Endothelial cell of umbilical vein (primary cell): ENCODE measurements around the gene LPCAT3. TPM values are rescaled to one million over a fixed set of nuclear protein-coding genes. Genes with fewer than 3 reads are reported as not detected.

Experiments used
- BruUV-seq: library from RNA; stranded (reverse); fragments of 400-500 nt; replicated peaks from 2 replicates; lab custom pipeline; 2021; lab: Mats Ljungman, UMichigan
- CTCF ChIA-PET: fragments of 300-600, 350-600 bp; sonication (Branson Sonifier 250); formaldehyde crosslinking; loops from one replicate; lab custom pipeline; 2021; ENCODE audit warnings: antibody characterized with exemption, inconsistent platforms; lab: Charles Lee
- POLR2A ChIA-PET: fragments of 300-600, 350-600 bp; sonication (Branson Sonifier 250); formaldehyde crosslinking; loops from one replicate; lab custom pipeline; 2021; ENCODE audit warnings: antibody characterized with exemption, inconsistent platforms; lab: Charles Lee
- DNase-seq: peaks from one replicate; pipeline ENCODE4 v3.0.0-alpha.2; 2011; ENCODE audit warnings: low read depth, low spot score
- FAIRE-seq: peaks from 2 replicates; lab custom pipeline; 2011; peaks lifted over from hg19 to GRCh38; lab: Jason Lieb, UNC
- H2AFZ ChIP-seq: 2 replicates; pipeline ENCODE4 v1.6.0; 2012; ENCODE audit warnings: low read depth, low read length, control low read depth, inconsistent platforms
- H3K27ac ChIP-seq: 2 replicates; pipeline ENCODE4 v1.5.1; 2011; ENCODE audit warnings: low read depth, mild to moderate bottlenecking, control low read depth, low read length, moderate library complexity; ENCODE audit not compliant: insufficient read depth
- H3K27me3 ChIP-seq, 2 experiments: 2 replicates each; pipeline versions ENCODE4 v1.6.0 to v1.6.1; 2011; ENCODE audit warnings: low read length in 2 of 2, mixed read lengths in 1 of 2; ENCODE audit not compliant: control insufficient read depth in 2 of 2, insufficient read depth in 2 of 2
- H3K36me3 ChIP-seq, 2 experiments: 2 replicates in 1 of 2; 3 replicates in 1 of 2; pipeline ENCODE4 v1.5.1; 2011; ENCODE audit warnings: low read length in 2 of 2, mild to moderate bottlenecking in 1 of 2, moderate library complexity in 1 of 2; ENCODE audit not compliant: control insufficient read depth in 2 of 2, insufficient read depth in 2 of 2; ENCODE audit errors: extremely low read depth in 1 of 2
- H3K4me1 ChIP-seq: 3 replicates; pipeline ENCODE4 v1.5.1; 2011; ENCODE audit warnings: mild to moderate bottlenecking, low read length; ENCODE audit not compliant: control insufficient read depth, insufficient read depth; ENCODE audit errors: extremely low read depth
- H3K4me2 ChIP-seq: 2 replicates; pipeline ENCODE4 v1.6.1; 2011; ENCODE audit warnings: low read length, control low read depth, mixed read lengths; ENCODE audit not compliant: insufficient read depth
- H3K4me3 ChIP-seq, 3 experiments: fragments of 200-600 bp in 1 of 3; sonication (generic), shearing (Covaris generic) in 1 of 3; replicated peaks in 1 of 3; 2 replicates each; pipeline ENCODE4 v1.5.1; 2011 to 2016; ENCODE audit warnings: control low read depth in 3 of 3, low read length in 3 of 3, mild to moderate bottlenecking in 2 of 3, inconsistent platforms in 1 of 3, low read depth in 1 of 3, moderate library complexity in 1 of 3; ENCODE audit not compliant: insufficient read depth in 1 of 3
- H3K79me2 ChIP-seq: 2 replicates; pipeline ENCODE4 v1.6.0; 2012; ENCODE audit warnings: low read length, inconsistent platforms; ENCODE audit not compliant: control insufficient read depth, insufficient read depth
- H3K9ac ChIP-seq: replicated peaks from 2 replicates; pipeline ENCODE3; 2011; ENCODE audit warnings: low read length, control low read depth; ENCODE audit not compliant: insufficient read depth; ENCODE audit errors: extremely low read depth
- H3K9me1 ChIP-seq: replicated peaks from 3 replicates; pipeline ENCODE4 v1.6.0; 2011; ENCODE audit warnings: mild to moderate bottlenecking, low read length; ENCODE audit not compliant: control insufficient read depth, insufficient read depth; ENCODE audit errors: extremely low read depth
- H3K9me3 ChIP-seq: replicated peaks from 2 replicates; pipeline ENCODE4 v1.5.1; 2012; ENCODE audit warnings: low read length, inconsistent platforms; ENCODE audit not compliant: control insufficient read depth, insufficient read depth
- H4K20me1 ChIP-seq: replicated peaks from 2 replicates; pipeline ENCODE3; 2011; ENCODE audit warnings: mild to moderate bottlenecking, low read length; ENCODE audit not compliant: control insufficient read depth, insufficient read depth; ENCODE audit errors: extremely low read depth
- CTCF ChIP-seq, 2 donors: IDR thresholded peaks; 1 replicate in 1 of 2; 2 replicates in 1 of 2; pipeline ENCODE4 v1.5.1; 2011; ENCODE audit warnings: low read length in 2 of 2, mild to moderate bottlenecking in 2 of 2, moderate library complexity in 2 of 2, control low read depth in 1 of 2, inconsistent platforms in 1 of 2, low read depth in 1 of 2; ENCODE audit not compliant: insufficient read depth in 1 of 2; ENCODE audit errors: extremely low read depth in 1 of 2
- EZH2 ChIP-seq: IDR thresholded peaks from 2 replicates; pipeline ENCODE4 v1.6.1; 2012; ENCODE audit warnings: borderline replicate concordance, low read depth, mild to moderate bottlenecking, moderate library complexity, low read length, inconsistent platforms; ENCODE audit not compliant: severe bottlenecking
- FOS ChIP-seq: IDR thresholded peaks from 2 replicates; pipeline ENCODE4 v1.6.1; 2011; ENCODE audit warnings: mild to moderate bottlenecking, low read length, moderate library complexity, borderline replicate concordance; ENCODE audit not compliant: insufficient read depth
- GATA2 ChIP-seq: IDR thresholded peaks from 2 replicates; pipeline ENCODE4 v1.7.0; 2011; ENCODE audit warnings: low read depth, mild to moderate bottlenecking, moderate library complexity, mixed read lengths, low read length; ENCODE audit not compliant: insufficient read length, insufficient read depth
- JUN ChIP-seq: IDR thresholded peaks from 2 replicates; pipeline ENCODE4 v1.6.1; 2011; ENCODE audit warnings: borderline replicate concordance, low read depth; ENCODE audit not compliant: insufficient read length, insufficient read depth
- MYC ChIP-seq: IDR thresholded peaks from one replicate; pipeline ENCODE4 v1.6.1; 2011; ENCODE audit warnings: mild to moderate bottlenecking, low read depth, low read length
- POLR2A ChIP-seq: IDR thresholded peaks from 2 replicates; pipeline ENCODE4 v1.6.1; 2012; ENCODE audit warnings: low read depth, mild to moderate bottlenecking, control low read depth, low read length
- POLR2AphosphoS5 ChIP-seq: IDR thresholded peaks from 2 replicates; pipeline ENCODE4 v1.6.1; 2012; ENCODE audit warnings: low read depth, mild to moderate bottlenecking, control low read depth, low read length, moderate library complexity; ENCODE audit not compliant: insufficient read depth
- dilution Hi-C: fragments of 300-500 bp; cut with MboI; formaldehyde crosslinking; loops from one replicate; pipeline ENCODE4 v1.15.0; 2019; ENCODE audit warnings: low sequenced_read_pairs; ENCODE audit not compliant: extremely low pct_ligation_motif_present
- intact Hi-C: fragments of 100-400 bp; cut with micrococcal nuclease; formaldehyde crosslinking; loops from one replicate; pipeline ENCODE4 v1.10.0; 2022
- polyA plus RNA-seq, 4 experiments: library from polyadenylated mRNA; depleted of rRNA in 3 of 4; stranded (reverse) in 3 of 4; unstranded in 1 of 4; fragments of >200 nt; gene quantifications; 2 replicates each; pipeline versions ENCODE4 v1.2.1 to v1.2.3, GENCODE V29; 2011 to 2012; ENCODE audit warnings: missing spikeins in 1 of 4
- total RNA-seq: library from RNA; stranded (reverse); gene quantifications from 2 replicates; pipeline ENCODE4 v1.2.3, GENCODE V29; 2021
- TF ChIP-seq, protein P1 (sequence below): IDR thresholded peaks from 2 replicates; pipeline ENCODE4 v1.6.1; 2011; ENCODE audit not compliant: insufficient read depth, insufficient read length

The LPCAT3 gene
- total and polyA plus RNA-seq, 2 donors (not counting 3 experiments of a cell fraction or from before 2014, with no cell fraction given), result 29.5 to 36.0 TPM

- BruUV-seq, result TSS peak; percentile 44
Observed at GRCh38 chr12:6936636-6937480, 81.4 kb downstream of the LPCAT3 start.

DNA sequence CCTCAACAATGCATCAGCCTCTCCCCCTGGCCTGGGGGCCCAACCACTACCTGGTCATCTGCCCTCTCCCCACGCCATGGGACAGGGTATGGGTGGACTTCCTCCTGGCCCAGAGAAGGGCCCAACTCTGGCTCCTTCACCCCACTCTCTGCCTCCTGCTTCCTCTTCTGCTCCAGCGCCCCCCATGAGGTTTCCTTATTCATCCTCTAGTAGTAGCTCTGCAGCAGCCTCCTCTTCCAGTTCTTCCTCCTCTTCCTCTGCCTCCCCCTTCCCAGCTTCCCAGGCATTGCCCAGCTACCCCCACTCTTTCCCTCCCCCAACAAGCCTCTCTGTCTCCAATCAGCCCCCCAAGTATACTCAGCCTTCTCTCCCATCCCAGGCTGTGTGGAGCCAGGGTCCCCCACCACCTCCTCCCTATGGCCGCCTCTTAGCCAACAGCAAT, 82.1 kb downstream of the LPCAT3 start:
- POLR2A ChIA-PET, result interaction anchor here (2.8 kb wide), 1 partner anchor 10 kb away, joined by 16 read pairs; no protein-coding TSS in a partner anchor
- DNase-seq (no peak), FAIRE-seq (no peak)
- TF ChIP-seq JUN (no peak), EZH2 (no peak), GATA2 (no peak), CTCF (IDR thresholded peaks at IDR 0.05; ENCODE audit: extremely low read depth in 1 of 2, insufficient read depth in 1 of 2, low read depth in 1 of 2, low read length in 2 of 2) (no peak), POLR2A (no peak), MYC (no peak), FOS (no peak), POLR2AphosphoS5 (no peak)
- TF ChIP-seq, protein P1, sequence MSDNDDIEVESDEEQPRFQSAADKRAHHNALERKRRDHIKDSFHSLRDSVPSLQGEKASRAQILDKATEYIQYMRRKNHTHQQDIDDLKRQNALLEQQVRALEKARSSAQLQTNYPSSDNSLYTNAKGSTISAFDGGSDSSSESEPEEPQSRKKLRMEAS, result no peak
- Histone ChIP-seq H3K27ac (no peak overlapping the region), H3K79me2 (peaks cover 20% of the 10 kb centered on the region), H4K20me1 (peaks cover 3% of the 10 kb centered on the region), H3K9ac (no peak overlapping the region), H3K4me2 (no peak overlapping the region), H3K4me3 (no peak overlapping the region), H3K27me3 (no peaks in the 10 kb centered on the region), H3K36me3 (peaks cover 5 to 30% of the 10 kb centered on the region in 2 experiments), H2AFZ (no peak overlapping the region), H3K9me3 (no peaks in the 10 kb centered on the region), H3K4me1 (peaks cover 22% of the 10 kb centered on the region), H3K9me1 (no peaks in the 10 kb centered on the region)
- CTCF ChIA-PET, result interaction anchor here (1.4 to 5.3 kb wide), 2 partner anchors 11 to 29 kb away, joined by 4 to 94 read pairs; no protein-coding TSS in a partner anchor
- dilution Hi-C loops (no loop called here), intact Hi-C loops (no loop called here)
- BruUV-seq, result no TSS peak

More at GRCh38 chr12:6936636-6937480, 81.4 kb downstream of the LPCAT3 start:
- H4K20me1 ChIP-seq, result peaks cover 2% of the 10 kb centered on the region
- H3K4me3 ChIP-seq, result peak overlapping the region in 1 of 3 experiments; percentile 51
- ChIA-PET POLR2A (interaction anchor here (2.8 kb wide), 1 partner anchor 11 kb away, joined by 16 read pairs; no protein-coding TSS in a partner anchor), CTCF (interaction anchor here (0.8 to 5.3 kb wide), 10 partner anchors 8 to 67 kb away, joined by 3 to 94 read pairs (median 8); partner anchors contain the start of genes ATN1, EMG1, PHB2 and PTPN6)
- peak overlapping the region; percentile 20 for H3K27ac ChIP-seq
- peaks cover 16% of the 10 kb centered on the region for H3K79me2 ChIP-seq
- no peaks in the 10 kb centered on the region for H3K27me3 ChIP-seq
- no peaks in the 10 kb centered on the region for H3K9me3 ChIP-seq
- DNase-seq (no peak), FAIRE-seq (no peak)
- no peak overlapping the region for H2AFZ ChIP-seq
- peak overlapping the region; percentile 59 for H3K9ac ChIP-seq
- no peaks in the 10 kb centered on the region for H3K9me1 ChIP-seq
- intact Hi-C loops (no loop called here), dilution Hi-C loops (no loop called here)
- H3K4me1 ChIP-seq, result peaks cover 22% of the 10 kb centered on the region
- peak overlapping the region; percentile 34 for H3K4me2 ChIP-seq
- TF ChIP-seq, protein P1, result no peak
- H3K36me3 ChIP-seq, result peaks cover 5 to 36% of the 10 kb centered on the region in 2 experiments
